Esophagus squamous epithelium (tissue), 5 donors: ENCODE results near the gene STMN3. TPM values are rescaled to one million over a fixed set of nuclear protein-coding genes. Genes with fewer than 3 reads are reported as not detected.
"Not testable (repeated sequence)": the region's sequence is repeated elsewhere in the genome, so short reads cannot be mapped to it uniquely, and the experiment has no call there.

ENCODE experiments used
- DNase-seq: peaks from one replicate; lab custom pipeline; 2025; lab: John Stamatoyannopoulos, UW
- H3K27ac ChIP-seq, 4 donors: fragments of 200-600 bp; sonication (generic); one replicate each; pipeline ENCODE4 v1.5.1; 2016 to 2019; ENCODE audit warnings: mild to moderate bottlenecking in 1 of 4
- H3K27me3 ChIP-seq, 4 donors: fragments of 200-600 bp; sonication (generic); 1 replicate in 3 of 4; 2 replicates in 1 of 4; pipeline versions ENCODE4 v1.5.1 to v1.6.0; 2017 to 2021; ENCODE audit warnings: antibody characterized with exemption in 1 of 4
- H3K36me3 ChIP-seq, 3 donors: fragments of 200-600 bp; sonication (generic); one replicate each; pipeline ENCODE4 v1.5.1; 2016 to 2019
- H3K4me1 ChIP-seq, 3 donors: fragments of 200-600 bp; sonication (generic); one replicate each; pipeline ENCODE4 v1.5.1; 2017 to 2019
- H3K4me3 ChIP-seq, 4 donors: fragments of 200-600 bp; sonication (generic); 1 replicate in 3 of 4; 2 replicates in 1 of 4; pipeline ENCODE4 v1.5.1; 2016 to 2019; ENCODE audit warnings: mild to moderate bottlenecking in 2 of 4, moderate library complexity in 1 of 4
- H3K9me3 ChIP-seq, 3 donors: fragments of 200-600 bp; sonication (generic); one replicate each; pipeline ENCODE4 v1.5.1; 2016 to 2019
- POLR2A ChIP-seq, 4 donors: fragments of 450-650 bp; IDR thresholded peaks; one replicate each; pipeline ENCODE4 v1.6.1; 2017; ENCODE audit warnings: antibody characterized with exemption in 4 of 4, mild to moderate bottlenecking in 4 of 4, moderate library complexity in 3 of 4
- WGBS, 2 donors: methylation state at CpG; one replicate each; pipeline ENCODE4 v1.1.5; 2018; 5-methylcytosine and 5-hydroxymethylcytosine counted together
- intact Hi-C: fragments of 100-400 bp; cut with DNase I; formaldehyde crosslinking; loops from one replicate; pipeline ENCODE4 v1.15.0; 2022
- total RNA-seq, 4 donors: library from RNA; depleted of rRNA; stranded (reverse); fragments of >200 nt; gene quantifications; one replicate each; pipeline ENCODE4 v1.1.0, GENCODE V29; 2016
- TF ChIP-seq, protein P1 (sequence below), 6 experiments: fragments of 450-650 bp in 4 of 6; fragments of 200-600 bp in 2 of 6; sonication (generic) in 2 of 6; IDR thresholded peaks; one replicate each; pipeline ENCODE4 v1.5.1; 2016 to 2019; ENCODE audit warnings: antibody characterized with exemption in 6 of 6, mild to moderate bottlenecking in 4 of 6, moderate library complexity in 4 of 6
- donor health status: DM: yes; HTN: yes; CAD: no.

The STMN3 gene
- total RNA-seq, 4 donors from 2014 or later = 1.9 to 8.4 (median 4.5) TPM

GRCh38 chr20:63606686-63607085, 46.5 kb downstream of the STMN3 start:
- intact Hi-C loops = no loop called here
- 88 to 89% methylated on average over 9 of the region's 9 CpGs for WGBS, 2 donors
- DNase-seq = no peak
- Histone ChIP-seq H3K36me3 (peaks cover 13 to 45% (median 13%) of the 10 kb centered on the region in 3 donors), H3K4me3 (no peak overlapping the region), H3K27me3 (no peaks in the 10 kb centered on the region), H3K9me3 (no peaks in the 10 kb centered on the region), H3K27ac (no peak overlapping the region), H3K4me1 (no peaks in the 10 kb centered on the region)
- no peak for TF ChIP-seq POLR2A (IDR thresholded peaks at IDR 0.05)
- TF ChIP-seq, protein P1, sequence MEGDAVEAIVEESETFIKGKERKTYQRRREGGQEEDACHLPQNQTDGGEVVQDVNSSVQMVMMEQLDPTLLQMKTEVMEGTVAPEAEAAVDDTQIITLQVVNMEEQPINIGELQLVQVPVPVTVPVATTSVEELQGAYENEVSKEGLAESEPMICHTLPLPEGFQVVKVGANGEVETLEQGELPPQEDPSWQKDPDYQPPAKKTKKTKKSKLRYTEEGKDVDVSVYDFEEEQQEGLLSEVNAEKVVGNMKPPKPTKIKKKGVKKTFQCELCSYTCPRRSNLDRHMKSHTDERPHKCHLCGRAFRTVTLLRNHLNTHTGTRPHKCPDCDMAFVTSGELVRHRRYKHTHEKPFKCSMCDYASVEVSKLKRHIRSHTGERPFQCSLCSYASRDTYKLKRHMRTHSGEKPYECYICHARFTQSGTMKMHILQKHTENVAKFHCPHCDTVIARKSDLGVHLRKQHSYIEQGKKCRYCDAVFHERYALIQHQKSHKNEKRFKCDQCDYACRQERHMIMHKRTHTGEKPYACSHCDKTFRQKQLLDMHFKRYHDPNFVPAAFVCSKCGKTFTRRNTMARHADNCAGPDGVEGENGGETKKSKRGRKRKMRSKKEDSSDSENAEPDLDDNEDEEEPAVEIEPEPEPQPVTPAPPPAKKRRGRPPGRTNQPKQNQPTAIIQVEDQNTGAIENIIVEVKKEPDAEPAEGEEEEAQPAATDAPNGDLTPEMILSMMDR (IDR thresholded peaks at IDR 0.05) = no peak

DNA sequence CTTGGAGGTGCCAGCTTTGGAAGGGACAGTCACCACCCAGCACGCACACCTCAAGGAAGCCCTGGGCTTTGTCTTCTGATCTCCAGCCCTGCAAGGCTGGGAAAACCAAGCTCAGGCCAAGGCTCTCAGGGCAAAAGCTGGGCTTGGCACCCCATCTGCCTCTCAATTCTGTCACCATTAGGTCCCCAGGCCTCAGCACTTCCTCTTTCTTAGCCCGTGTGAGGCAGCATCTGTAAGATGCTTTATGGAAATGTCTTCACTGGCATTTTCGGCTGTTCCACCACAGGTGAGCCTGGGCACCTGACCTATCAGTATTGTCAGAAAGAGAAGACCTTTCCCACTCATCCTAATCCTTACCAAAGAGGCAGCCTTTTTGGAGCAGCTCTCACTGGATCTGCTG, 50.9 kb downstream of the STMN3 start:
- Histone ChIP-seq H3K4me3 (no peak overlapping the region), H3K4me1 (no peaks in the 10 kb centered on the region), H3K27me3 (no peaks in the 10 kb centered on the region), H3K9me3 (no peaks in the 10 kb centered on the region), H3K36me3 (peaks cover 13 to 78% (median 19%) of the 10 kb centered on the region in 3 donors), H3K27ac (no peak overlapping the region)
- TF ChIP-seq POLR2A (IDR thresholded peaks at IDR 0.05) = no peak
- TF ChIP-seq, protein P1 (IDR thresholded peaks at IDR 0.05) = no peak
- intact Hi-C loops = no loop called here
- DNase-seq = no peak
- WGBS, 2 donors = 80 to 82% methylated on average over 3 of the region's 3 CpGs

GRCh38 chr20:63601679-63602078, 51.5 kb downstream of the STMN3 start:
- H3K9me3 ChIP-seq, H3K4me3 ChIP-seq, H3K27ac ChIP-seq, intact Hi-C loops, DNase-seq, H3K27me3 ChIP-seq, H3K4me1 ChIP-seq: not testable (repeated sequence)
- H3K36me3 ChIP-seq = peaks cover 13 to 83% (median 19%) of the 10 kb centered on the region in 3 donors
- 57 to 70% methylated on average over 2 to 6 of the region's 8 CpGs for WGBS, 2 donors

GRCh38 chr20:63599396-63600050, 53.7 kb downstream of the STMN3 start:
- no peaks in the 10 kb centered on the region for H3K9me3 ChIP-seq
- WGBS, 2 donors = 91 to 92% methylated on average over 27 of the region's 27 CpGs
- H3K36me3 ChIP-seq = peaks cover 12 to 98% (median 28%) of the 10 kb centered on the region in 3 donors
- DNase-seq = no peak
- intact Hi-C loops = no loop called here
- H3K4me3 ChIP-seq = no peak overlapping the region
- peaks cover 0 to under 1% (median 0%) of the 10 kb centered on the region in 3 donors for H3K4me1 ChIP-seq
- no peaks in the 10 kb centered on the region for H3K27me3 ChIP-seq
- H3K27ac ChIP-seq = no peak overlapping the region
- TF ChIP-seq, protein P1 (IDR thresholded peaks at IDR 0.05) = no peak
- TF ChIP-seq POLR2A (IDR thresholded peaks at IDR 0.05) = no peak

DNA sequence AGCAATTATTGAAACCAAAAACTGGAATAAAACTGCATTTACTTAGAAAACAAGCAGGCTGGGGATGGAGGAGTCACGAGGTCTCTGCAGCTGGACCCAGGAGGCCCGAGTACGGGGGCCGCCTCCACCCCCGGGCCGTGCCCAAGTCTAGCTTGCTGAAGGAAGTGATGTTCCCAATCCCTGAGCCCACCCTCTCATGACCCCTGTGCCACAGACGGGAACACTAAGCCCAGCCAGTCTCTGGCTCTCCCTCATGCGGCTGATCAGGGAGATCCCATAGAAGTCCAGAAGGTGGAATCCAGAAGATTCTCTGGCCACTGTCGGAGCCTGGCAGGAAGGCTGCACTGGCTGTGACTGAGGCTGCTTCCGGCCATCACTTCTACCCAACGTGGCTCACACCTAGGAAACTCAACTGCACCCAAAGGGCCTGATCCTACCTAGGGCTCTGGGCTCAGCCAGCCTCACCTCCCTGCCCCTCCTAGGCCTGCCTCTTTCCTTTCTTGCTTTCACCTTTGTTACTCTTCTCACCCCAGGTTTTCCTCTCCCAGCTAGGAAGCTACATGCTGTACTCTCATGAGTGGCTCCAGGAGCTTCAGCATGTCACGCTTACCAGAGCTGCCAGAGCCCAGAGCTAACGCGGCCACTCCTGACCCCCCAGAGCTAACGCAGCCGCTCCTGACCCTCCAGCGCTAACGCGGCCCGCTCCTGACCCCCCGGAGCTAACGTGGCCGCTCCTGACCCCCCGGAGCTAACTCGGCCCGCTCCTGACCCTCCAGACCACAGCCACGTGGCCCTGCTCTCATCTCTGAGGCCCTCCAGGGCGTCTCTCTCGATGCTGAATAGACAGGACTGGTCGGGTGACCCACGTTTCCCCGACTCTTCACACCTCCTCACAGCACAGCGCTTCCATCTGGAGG, 54.5 kb downstream of the STMN3 start:
- TF ChIP-seq POLR2A (IDR thresholded peaks at IDR 0.05) = no peak
- TF ChIP-seq, protein P1 (IDR thresholded peaks at IDR 0.05) = no peak
- Histone ChIP-seq H3K4me3 (no peak overlapping the region), H3K27ac (no peak overlapping the region), H3K27me3 (no peaks in the 10 kb centered on the region), H3K36me3 (peaks cover 6 to 98% (median 28%) of the 10 kb centered on the region in 3 donors), H3K9me3 (no peaks in the 10 kb centered on the region), H3K4me1 (peaks cover 0 to 6% (median 0%) of the 10 kb centered on the region in 3 donors)
- 84% methylated on average over 14 to 19 of the region's 33 CpGs for WGBS, 2 donors
- intact Hi-C loops = no loop called here
- no peak for DNase-seq
